HG02938 (cell line): ENCODE results near the gene MECR.

Experiments
- ATAC-seq: cut with Tn5 transposase; IDR thresholded peaks from one replicate; pipeline ENCODE4 v1.9.1; 2021; ENCODE audit warnings: mild to moderate bottlenecking, moderate library complexity; ENCODE audit not compliant: unreplicated experiment

Gene MECR

DNA sequence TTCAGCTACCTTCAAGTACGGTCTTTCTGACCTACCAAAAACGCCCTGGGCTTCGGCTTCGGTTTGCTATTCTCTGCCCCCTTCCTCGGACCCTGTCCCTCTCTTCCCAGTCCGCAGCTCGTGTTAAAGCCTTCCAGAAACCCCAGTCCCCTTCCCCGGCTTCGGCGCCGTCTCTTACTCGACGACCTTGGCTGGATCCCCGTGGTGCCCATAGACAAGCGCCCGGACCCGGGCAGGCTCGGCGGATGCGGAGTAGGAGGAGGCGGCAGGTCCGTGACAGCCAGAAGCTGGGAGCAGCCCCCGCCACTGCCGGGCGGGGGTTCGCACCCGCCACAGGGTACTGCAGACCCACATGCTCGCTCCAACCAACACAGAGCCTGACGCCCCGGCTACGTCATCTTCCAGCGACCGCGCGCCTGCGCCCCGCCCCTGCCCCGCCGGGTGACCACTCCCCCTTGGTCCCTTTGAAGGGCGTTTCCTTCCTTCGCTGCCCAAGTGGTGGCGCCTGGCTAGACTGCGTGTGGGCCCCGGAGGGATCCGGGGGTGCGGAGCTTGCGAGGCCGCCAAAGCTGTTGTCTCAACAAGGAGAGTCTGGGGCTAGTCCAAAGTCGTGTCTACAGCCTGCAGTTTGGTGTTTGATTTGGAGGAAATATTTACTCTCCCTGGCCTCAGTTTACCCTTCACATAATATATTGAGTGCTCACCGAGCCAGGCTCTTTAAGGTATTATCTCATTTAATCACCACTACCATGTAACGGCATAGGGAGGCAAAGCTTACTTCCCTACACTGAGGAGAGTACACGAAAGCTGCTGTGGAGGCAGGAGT, at the start of gene MECR:
MECR (minus strand) TSS at position 382 of the 826 bp plus-strand sequence; CDS start at position 354, 28 bp downstream.
- ATAC-seq, result peak; percentile 93

GRCh38 chr1:29279951-29280391, 49.2 kb upstream of the MECR start:
- ATAC-seq, result no peak

- ATAC-seq, result no peak
These were observed 48.7 kb upstream of the MECR start for GRCh38 chr1:29279406-29279805.

DNA sequence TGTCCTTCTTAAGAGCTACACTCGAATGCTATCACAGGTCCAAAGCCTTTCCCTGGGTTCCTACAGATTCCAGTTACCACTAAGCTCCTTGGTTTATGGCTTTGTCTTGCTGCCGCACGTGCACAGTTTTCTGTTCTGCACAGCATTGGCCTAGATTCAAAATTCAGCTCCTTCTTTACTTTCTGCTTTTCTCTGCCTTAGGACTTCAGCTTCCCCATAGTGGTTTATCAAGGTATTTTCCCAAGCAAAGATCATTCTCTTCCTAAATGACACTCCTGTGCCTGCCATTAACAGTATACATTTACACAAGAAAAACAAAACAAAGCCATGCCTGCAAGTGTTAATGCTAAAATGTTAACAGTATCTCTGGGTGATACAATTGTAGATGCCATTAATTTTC, 47.4 kb upstream of the MECR start:
- ATAC-seq, result no peak

DNA sequence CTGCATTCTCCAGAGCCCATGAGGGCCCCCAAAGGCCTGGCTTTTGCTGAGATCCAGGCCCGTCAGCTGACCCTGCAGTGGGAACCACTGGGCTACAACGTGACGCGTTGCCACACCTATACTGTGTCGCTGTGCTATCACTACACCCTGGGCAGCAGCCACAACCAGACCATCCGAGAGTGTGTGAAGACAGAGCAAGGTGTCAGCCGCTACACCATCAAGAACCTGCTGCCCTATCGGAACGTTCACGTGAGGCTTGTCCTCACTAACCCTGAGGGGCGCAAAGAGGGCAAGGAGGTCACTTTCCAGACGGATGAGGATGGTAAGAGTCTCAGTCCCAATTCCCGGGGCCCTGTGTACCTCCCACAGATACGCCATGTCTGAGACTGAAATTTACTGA, 44.7 kb upstream of the MECR start:
- ATAC-seq, result no peak

- no peak for ATAC-seq
These were observed 41.6 kb upstream of the MECR start for GRCh38 chr1:29272147-29272907.

GRCh38 chr1:29271724-29272123, 41.0 kb upstream of the MECR start:
- no peak for ATAC-seq

- ATAC-seq, result no peak
These were observed 40.3 kb upstream of the MECR start for GRCh38 chr1:29270929-29271521.

GRCh38 chr1:29269382-29269781, 38.6 kb upstream of the MECR start:
- ATAC-seq, result no peak

- no peak for ATAC-seq
These were observed 36.8 kb upstream of the MECR start for GRCh38 chr1:29267321-29268070.

DNA sequence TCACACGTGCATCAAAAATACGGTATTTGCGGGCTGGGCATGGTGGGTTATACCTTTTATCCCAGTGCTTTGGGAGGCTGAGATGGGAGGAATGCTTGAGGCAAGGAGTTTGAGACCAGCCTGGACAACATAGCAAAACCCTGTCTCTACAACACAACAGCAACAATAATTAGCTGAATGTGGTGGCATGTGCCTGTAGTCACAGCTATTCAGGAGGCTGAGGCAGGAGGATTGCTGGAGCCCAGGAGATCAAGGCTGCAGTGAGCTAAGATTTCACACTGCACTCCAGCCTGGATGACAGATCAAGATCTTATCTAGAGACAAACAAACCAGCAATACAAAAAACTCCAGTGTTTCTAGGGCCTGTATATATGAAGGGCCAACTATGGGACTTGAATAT, 36.2 kb upstream of the MECR start:
- no peak for ATAC-seq

DNA sequence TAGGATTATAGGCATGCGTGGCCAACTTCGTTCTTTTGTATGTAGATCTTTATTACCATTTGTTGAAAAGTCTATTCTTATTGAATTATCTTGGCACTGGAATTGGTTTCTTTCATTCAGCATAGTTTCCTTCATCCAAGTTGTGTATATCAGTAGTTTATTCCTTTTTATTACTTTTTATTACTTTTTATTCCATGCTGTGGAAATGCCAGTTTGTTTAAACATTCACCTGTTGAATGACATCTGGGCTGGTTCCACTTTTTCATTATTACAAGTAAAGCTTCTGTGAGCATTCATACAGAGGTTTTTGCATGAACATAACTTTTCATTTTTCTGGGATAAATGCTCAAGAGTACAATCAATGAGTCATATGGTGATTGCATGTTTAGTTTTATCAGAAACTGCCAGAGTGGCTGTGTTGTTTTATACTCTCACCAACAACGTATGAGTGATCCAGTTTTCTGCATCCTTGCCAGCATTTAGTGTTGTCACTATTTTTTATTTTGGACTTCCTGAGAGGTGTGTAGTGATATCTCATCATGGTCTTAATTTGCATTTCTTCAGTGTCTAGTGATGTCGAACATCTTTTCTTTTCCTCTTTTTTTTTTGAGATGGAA, 34.1 kb upstream of the MECR start:
- ATAC-seq, result no peak

DNA sequence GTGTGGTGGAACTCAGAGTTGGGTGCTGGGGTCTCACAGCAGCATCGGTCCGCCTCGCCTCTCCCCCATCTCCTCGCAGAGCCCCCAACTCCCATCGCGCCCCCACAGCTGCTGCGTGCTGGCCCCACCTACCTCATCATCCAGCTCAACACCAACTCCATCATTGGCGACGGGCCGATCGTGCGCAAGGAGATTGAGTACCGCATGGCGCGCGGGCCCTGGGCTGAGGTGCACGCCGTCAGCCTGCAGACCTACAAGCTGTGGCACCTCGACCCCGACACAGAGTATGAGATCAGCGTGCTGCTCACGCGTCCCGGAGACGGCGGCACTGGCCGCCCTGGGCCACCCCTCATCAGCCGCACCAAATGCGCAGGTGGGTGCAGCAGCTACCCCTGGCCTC, 29.8 kb upstream of the MECR start:
- ATAC-seq, result no peak

DNA sequence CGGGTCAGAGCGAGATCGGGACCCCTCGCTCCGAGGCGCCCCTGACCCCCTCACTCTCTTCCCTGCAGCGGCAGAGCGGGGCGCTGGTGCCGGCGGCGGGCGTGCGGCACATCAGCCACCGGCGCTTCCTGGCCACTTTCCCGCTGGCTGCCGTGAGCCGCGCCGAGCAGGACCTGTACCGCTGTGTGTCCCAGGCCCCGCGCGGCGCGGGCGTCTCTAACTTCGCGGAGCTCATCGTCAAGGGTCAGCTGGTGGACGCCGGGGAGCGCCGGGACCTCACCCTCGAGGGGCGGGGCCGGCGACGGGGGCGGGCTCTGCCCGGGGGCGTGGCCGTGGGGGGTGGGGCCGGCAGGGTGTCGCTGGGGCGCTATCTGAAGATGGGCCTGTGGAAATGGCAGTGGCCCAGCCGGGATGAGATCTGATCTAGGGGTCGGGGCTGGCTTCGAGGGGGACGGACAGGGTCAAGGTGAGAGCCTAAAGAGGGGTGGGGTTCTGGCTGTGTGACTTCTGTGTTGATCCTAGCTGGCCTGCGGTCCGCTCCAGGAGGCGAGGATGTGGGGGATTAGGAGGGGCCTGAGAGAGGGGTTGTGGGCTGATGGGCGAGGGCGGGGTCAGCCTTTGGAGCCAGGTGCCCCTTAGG, 29.2 kb upstream of the MECR start:
- no peak for ATAC-seq

DNA sequence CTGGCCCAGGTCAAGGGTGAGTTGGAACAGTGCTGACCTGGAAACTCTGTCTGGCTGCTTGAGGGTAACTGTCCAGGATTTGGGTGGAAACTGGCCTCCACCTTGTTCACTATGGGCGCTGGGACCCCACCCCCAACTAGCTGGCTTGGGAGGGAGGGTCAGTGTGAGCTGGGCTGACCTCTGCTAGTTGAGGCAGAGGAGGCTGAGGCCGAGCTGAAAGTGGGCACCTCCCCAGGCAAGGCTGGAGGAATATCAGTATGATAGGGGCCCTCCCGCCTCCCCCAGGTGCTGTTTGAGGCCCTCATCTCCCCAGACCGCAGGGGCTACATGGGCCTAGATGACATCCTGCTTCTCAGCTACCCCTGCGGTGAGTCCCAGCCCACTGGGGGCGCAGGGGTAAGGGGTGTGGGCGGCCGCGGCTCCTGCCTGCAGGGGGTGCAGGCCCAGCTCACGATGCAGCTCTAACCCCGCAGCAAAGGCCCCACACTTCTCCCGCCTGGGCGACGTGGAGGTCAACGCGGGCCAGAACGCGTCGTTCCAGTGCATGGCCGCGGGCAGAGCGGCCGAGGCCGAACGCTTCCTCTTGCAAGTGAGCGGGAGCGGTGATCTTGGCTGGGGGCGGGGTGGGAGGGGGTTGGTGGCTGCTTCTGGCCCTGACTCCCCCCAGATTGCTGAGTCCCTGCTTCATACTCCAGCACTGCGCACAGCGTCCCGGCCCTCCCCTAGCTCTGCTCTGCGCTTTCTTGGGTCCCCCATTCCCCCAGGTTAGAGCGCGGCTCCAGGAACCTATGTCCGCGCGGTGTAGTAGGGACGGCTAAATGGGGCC, 28.5 kb upstream of the MECR start:
- ATAC-seq, result no peak

DNA sequence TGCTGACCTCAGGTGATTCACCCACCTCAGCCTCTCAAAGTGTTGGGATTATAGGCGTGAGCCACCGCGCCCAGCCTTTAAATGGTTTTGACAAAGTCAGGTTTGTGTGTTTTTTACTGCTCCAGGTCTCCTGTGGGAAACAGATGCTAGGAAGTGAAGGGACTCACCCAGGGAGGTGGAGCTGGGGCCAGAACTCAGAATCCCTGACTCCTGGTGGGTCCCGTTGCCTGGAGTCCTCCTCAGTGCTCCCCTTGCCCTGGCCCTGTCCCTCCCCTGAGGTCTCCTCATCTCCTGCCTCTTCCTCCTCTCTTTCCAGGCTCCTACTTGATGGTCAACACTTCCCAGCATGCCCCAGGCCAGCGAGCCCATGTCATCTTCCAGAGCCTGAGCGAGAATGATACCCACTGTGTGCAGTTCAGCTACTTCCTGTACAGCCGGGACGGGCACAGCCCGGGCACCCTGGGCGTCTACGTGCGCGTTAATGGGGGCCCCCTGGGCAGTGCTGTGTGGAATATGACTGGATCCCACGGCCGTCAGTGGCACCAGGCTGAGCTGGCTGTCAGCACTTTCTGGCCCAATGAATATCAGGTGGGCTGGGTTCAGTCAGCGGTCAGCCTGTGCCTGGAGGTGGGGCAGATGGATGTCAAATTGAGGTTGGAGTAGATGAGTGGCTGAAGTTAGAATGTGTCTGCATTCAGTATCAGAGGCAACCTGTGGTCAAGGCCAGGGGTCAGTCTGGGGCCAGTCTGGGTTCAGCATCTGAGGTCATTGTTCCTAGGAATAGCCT, 27.6 kb upstream of the MECR start:
- ATAC-seq, result no peak

DNA sequence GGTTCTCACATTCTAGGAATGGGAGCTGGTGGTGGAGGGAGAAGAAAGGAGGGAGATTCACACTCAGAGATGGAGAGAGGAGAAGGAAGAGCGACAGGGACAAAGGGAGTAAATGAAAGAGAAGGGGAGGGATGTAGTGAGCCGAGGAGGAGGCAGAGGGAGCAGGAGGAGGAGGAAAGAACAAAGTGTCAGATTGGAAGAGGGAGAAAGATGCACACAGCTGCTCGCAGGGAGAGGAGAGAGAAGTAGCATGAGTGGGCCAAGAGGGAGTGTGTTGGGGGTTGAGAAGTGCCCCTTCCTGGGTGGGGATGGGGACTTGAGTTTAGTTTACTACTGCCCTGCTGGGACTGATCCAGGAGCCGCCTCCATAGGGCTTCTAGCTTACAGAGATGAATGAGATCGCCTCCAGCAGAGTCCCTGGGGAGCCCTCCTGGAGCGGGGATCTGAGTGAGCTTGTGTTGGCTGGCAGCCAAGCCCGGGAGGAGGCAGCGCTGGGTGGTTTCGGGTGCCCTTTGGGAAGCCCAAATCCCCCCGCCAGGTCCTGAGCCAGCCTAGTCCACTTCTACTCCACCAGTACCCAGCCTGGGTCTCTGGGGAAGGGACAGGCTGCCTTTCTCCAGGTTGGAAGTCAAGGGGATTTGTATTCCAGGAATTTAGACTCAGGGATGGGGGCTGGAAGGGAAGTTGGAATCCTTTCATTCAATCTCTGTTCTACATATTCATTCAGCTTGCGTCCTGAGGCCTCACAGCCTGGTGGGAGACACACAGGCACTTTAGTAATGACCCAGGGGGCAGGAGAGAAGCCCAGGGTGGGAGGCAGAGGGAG, 26.5 kb upstream of the MECR start:
- no peak for ATAC-seq

- no peak for ATAC-seq
These were observed 25.7 kb upstream of the MECR start for GRCh38 chr1:29256394-29256793.
